ENCODE results near the gene TBXAS1. TPM values are rescaled to one million over a fixed set of nuclear protein-coding genes. Genes with fewer than 3 reads are reported as not detected.
A peak's percentile ranks its signal among the peaks of the same experiment; 100 is the strongest.
"Not testable (repeated sequence)": the region's sequence is repeated elsewhere in the genome, so short reads cannot be mapped to it uniquely, and the experiment has no call there.

The TBXAS1 gene
- total RNA-seq, 2 donors from 2014 or later, result 3.9 to 4.7 TPM

- H3K27me3 Mint-ChIP-seq (ENCODE audit: low read depth), result peaks cover 6% of the 10 kb centered on the region
These were observed 88.8 kb downstream of the TBXAS1 start for GRCh38 chr7:139917851-139918250.

GRCh38 chr7:139918480-139918879, 89.4 kb downstream of the TBXAS1 start:
- Mint-ChIP-seq H3K4me1 (ENCODE audit: low read depth) (peaks cover 36% of the 10 kb centered on the region), H3K36me3 (ENCODE audit: insufficient read depth in 2 of 2) (no peaks in the 10 kb centered on the region), H3K27me3 (ENCODE audit: low read depth) (peaks cover under 1% of the 10 kb centered on the region), H3K9me3 (no peaks in the 10 kb centered on the region), H3K27ac (no peak overlapping the region), H3K4me3 (no peak overlapping the region)
- DNase-seq (no peak), ATAC-seq (replicated peaks in 1 of 2) (no peak)

More at GRCh38 chr7:139917851-139918250, 88.8 kb downstream of the TBXAS1 start:
- DNase-seq (no peak), ATAC-seq (replicated peaks in 1 of 2) (no peak)
- Mint-ChIP-seq H3K36me3 (ENCODE audit: insufficient read depth in 2 of 2) (no peaks in the 10 kb centered on the region), H3K9me3 (no peaks in the 10 kb centered on the region), H3K27ac (no peak overlapping the region), H3K4me3 (no peak overlapping the region), H3K4me1 (ENCODE audit: low read depth) (peaks cover 36% of the 10 kb centered on the region)

DNA sequence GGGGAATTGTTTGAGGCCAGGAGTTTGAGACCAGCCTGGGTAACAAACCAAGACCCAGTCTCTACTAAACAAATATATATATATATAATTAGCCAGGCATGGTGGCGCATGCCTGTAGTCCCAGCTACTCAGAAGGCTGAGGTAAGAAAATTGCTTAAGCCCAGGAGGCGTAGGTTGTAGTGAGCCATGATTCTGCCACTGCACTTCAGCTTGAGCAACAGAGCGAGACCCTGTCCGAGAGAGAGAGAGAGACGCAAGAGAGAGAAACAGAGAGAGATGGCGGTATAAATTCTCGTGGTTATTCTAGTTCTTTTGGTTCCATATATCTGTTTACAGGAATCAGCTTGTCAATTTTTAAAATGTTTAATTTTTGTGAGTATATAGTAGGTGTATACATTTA, 94.0 kb downstream of the TBXAS1 start:
- Mint-ChIP-seq H3K27me3 (ENCODE audit: low read depth) (peaks cover 19% of the 10 kb centered on the region), H3K27ac (no peak overlapping the region), H3K36me3 (ENCODE audit: insufficient read depth in 2 of 2) (no peaks in the 10 kb centered on the region), H3K4me1 (ENCODE audit: low read depth) (peaks cover 2% of the 10 kb centered on the region), H3K9me3 (no peaks in the 10 kb centered on the region), H3K4me3 (no peak overlapping the region)
- DNase-seq (no peak), ATAC-seq (replicated peaks in 1 of 2) (no peak)

GRCh38 chr7:139924461-139924860, 95.4 kb downstream of the TBXAS1 start:
- DNase-seq (no peak), ATAC-seq (replicated peaks in 1 of 2) (no peak)
- no peak overlapping the region for H3K27ac Mint-ChIP-seq
- H3K36me3 Mint-ChIP-seq (ENCODE audit: insufficient read depth in 2 of 2), result peaks cover 0 to 2% of the 10 kb centered on the region in 2 donors
- peaks cover 19% of the 10 kb centered on the region for H3K27me3 Mint-ChIP-seq (ENCODE audit: low read depth)
- H3K9me3 Mint-ChIP-seq, result peaks cover 0 to 1% of the 10 kb centered on the region in 2 donors
- H3K4me1 Mint-ChIP-seq (ENCODE audit: low read depth), result peaks cover 5% of the 10 kb centered on the region
- H3K4me3 Mint-ChIP-seq, result no peak overlapping the region

DNA sequence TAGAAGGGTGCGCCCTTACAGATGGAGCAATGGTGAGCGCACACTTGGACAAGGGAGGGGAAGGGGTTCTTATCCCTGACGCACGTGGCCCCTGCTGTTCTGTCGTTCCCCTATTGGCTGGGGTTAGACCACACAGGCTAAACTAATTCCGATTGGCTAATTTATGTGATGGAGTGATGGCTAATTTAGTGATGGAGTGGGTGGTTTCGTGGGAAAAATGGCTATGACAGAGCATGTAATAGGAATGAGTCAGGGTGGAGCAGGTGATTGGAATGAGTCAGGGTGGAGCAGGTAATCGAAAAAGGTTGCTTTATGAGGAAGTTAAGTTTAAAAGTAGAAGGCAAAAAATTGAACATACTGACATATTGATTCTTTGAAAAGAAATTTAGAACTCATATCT, 100.2 kb downstream of the TBXAS1 start:
- Mint-ChIP-seq H3K27me3 (ENCODE audit: low read depth) (peaks cover 14% of the 10 kb centered on the region), H3K4me1 (ENCODE audit: low read depth) (peaks cover 29% of the 10 kb centered on the region)
- not testable (repeated sequence) for H3K9me3 Mint-ChIP-seq; H3K36me3 Mint-ChIP-seq (ENCODE audit: insufficient read depth in 2 of 2); H3K4me3 Mint-ChIP-seq; H3K27ac Mint-ChIP-seq
- ATAC-seq (replicated peaks in 1 of 2), result peak; percentile 51 to 57
- DNase-seq, result peak in 1 of 2 donors; percentile 24

DNA sequence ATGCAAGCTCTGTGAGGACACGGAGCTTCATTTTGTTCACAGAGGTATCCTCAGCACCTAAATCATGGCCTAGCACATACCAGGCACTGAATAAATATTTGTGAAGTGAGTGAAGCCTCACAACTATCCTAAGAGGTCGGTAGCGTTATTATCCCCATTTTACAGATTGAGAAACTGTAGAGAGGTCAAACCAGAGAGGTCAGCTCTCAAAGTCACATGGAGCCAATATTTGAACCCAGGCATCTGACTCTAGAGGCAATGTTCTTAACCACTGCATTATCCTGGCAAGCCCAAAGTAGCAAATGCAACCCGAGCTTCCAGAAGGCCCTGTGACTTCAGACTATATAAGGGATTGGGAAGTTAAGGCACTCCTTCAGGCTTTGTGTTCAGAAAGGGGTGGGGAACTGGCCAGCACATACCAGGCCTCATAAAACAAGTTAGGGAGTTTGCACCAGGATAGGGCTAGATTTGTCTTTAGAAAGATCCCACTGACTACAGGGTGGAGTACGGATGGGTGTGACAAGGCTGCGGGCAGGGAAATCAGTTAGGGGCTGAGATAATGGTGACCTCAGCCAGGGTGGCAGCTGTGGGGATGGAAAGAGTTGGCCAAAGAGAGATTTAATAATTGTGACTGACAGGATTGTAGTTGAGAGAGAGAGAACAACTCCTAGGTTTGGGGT, 101.4 kb downstream of the TBXAS1 start:
- H3K36me3 Mint-ChIP-seq (ENCODE audit: insufficient read depth in 2 of 2), result peaks cover 2% of the 10 kb centered on the region in 2 donors
- peaks cover 29% of the 10 kb centered on the region for H3K4me1 Mint-ChIP-seq (ENCODE audit: low read depth)
- peaks cover 2% of the 10 kb centered on the region for H3K27me3 Mint-ChIP-seq (ENCODE audit: low read depth)
- H3K9me3 Mint-ChIP-seq, result peaks cover 1 to 4% of the 10 kb centered on the region in 2 donors
- DNase-seq, result no peak
- ATAC-seq (replicated peaks in 1 of 2), result no peak
- H3K27ac Mint-ChIP-seq, result no peak overlapping the region
- no peak overlapping the region for H3K4me3 Mint-ChIP-seq

DNA sequence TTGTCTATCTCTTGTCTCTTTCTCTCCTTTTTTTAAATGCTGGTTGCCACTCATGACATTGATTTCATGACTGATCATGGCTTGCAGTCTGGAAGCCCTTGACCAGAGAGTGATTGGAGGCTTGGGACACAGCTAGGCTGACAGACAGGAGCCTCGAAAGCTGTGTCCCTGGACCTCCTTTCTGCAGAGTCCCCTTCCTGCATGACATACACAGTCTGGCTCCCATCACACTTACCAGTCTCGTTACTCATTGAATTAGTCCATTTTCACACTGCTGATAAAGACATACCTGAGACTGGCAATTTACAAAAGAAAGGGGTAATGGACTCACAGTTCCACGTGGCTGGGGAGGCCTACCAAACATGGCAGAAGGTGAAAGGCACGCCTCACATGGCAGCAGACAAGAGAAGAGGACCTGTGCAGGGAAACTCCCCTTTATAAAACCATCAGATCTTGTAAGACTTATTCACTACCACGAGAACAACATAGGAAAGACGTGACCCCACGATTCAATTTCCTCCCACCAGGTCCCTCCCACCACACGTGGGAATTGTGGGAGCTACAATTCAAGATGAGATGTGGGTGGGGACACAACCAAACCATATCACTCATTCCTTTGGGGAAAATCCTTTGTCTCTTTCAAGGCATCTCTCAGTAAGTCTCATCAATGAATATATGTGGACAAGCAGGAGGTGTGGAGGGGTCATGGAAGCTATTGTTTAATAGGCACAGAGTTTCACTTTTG, 102.3 kb downstream of the TBXAS1 start:
- Mint-ChIP-seq H3K27me3 (ENCODE audit: low read depth) (no peaks in the 10 kb centered on the region), H3K27ac (no peak overlapping the region), H3K36me3 (ENCODE audit: insufficient read depth in 2 of 2) (peaks cover 2% of the 10 kb centered on the region in 2 donors), H3K4me3 (no peak overlapping the region), H3K9me3 (peaks cover 1 to 4% of the 10 kb centered on the region in 2 donors), H3K4me1 (ENCODE audit: low read depth) (peaks cover 29% of the 10 kb centered on the region)
- DNase-seq (peak; percentile 1 to 19), ATAC-seq (replicated peaks in 1 of 2) (peak; percentile 37 to 49)

- Mint-ChIP-seq H3K27me3 (ENCODE audit: low read depth) (no peaks in the 10 kb centered on the region), H3K9me3 (peaks cover 1 to 4% of the 10 kb centered on the region in 2 donors), H3K4me3 (no peak overlapping the region), H3K36me3 (ENCODE audit: insufficient read depth in 2 of 2) (peaks cover 2% of the 10 kb centered on the region in 2 donors), H3K27ac (no peak overlapping the region), H3K4me1 (ENCODE audit: low read depth) (peaks cover 38% of the 10 kb centered on the region)
- no peak for DNase-seq
- ATAC-seq (replicated peaks in 1 of 2), result no peak
These were observed 103.5 kb downstream of the TBXAS1 start for GRCh38 chr7:139932531-139932930.

GRCh38 chr7:139936760-139937310, 107.8 kb downstream of the TBXAS1 start:
- Mint-ChIP-seq H3K4me1 (ENCODE audit: low read depth) (peaks cover 34% of the 10 kb centered on the region), H3K27me3 (ENCODE audit: low read depth) (peaks cover 7% of the 10 kb centered on the region), H3K9me3 (no peaks in the 10 kb centered on the region), H3K36me3 (ENCODE audit: insufficient read depth in 2 of 2) (no peaks in the 10 kb centered on the region), H3K27ac (no peak overlapping the region), H3K4me3 (no peak overlapping the region)
- DNase-seq (no peak), ATAC-seq (replicated peaks in 1 of 2) (peak; percentile 13 to 41)

- Mint-ChIP-seq H3K36me3 (ENCODE audit: insufficient read depth in 2 of 2) (no peaks in the 10 kb centered on the region), H3K4me1 (ENCODE audit: low read depth) (peaks cover 32% of the 10 kb centered on the region), H3K27me3 (ENCODE audit: low read depth) (peaks cover 7% of the 10 kb centered on the region), H3K9me3 (no peaks in the 10 kb centered on the region), H3K4me3 (no peak overlapping the region), H3K27ac (no peak overlapping the region)
- DNase-seq, result no peak
- no peak for ATAC-seq (replicated peaks in 1 of 2)
These were observed 108.7 kb downstream of the TBXAS1 start for GRCh38 chr7:139937715-139938114.

DNA sequence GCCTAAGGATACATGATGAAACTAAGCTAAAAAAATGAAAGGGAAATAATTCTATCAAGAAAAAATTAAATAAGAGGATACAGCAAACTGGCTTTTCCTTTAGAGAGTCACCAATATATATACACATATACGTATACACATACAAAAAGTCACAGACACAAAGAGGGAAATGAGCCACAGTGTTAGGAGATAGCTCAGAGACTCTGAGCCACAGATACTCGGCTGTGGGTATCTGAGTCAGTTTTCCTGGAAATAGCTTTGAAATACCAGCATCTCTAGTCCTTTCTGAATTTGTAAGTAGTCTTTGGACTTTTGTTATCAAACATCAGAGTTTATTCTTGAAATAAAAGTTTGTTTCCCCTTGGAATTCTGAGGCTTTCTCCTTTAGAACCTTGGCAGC, 111.8 kb downstream of the TBXAS1 start:
- Mint-ChIP-seq H3K27ac (peak overlapping the region; percentile 10), H3K27me3 (ENCODE audit: low read depth) (peaks cover 24% of the 10 kb centered on the region), H3K9me3 (peaks cover 0 to 5% of the 10 kb centered on the region in 2 donors), H3K4me1 (ENCODE audit: low read depth) (peaks cover 32% of the 10 kb centered on the region), H3K4me3 (peak overlapping the region in 1 of 2 donors; percentile 29), H3K36me3 (ENCODE audit: insufficient read depth in 2 of 2) (peaks cover 4% of the 10 kb centered on the region in 2 donors)
- DNase-seq (peak; percentile 31 to 46), ATAC-seq (replicated peaks in 1 of 2) (peak; percentile 99)

GRCh38 chr7:139941421-139941820, 112.4 kb downstream of the TBXAS1 start:
- DNase-seq (no peak), ATAC-seq (replicated peaks in 1 of 2) (no peak)
- Mint-ChIP-seq H3K36me3 (ENCODE audit: insufficient read depth in 2 of 2) (peaks cover 6 to 9% of the 10 kb centered on the region in 2 donors), H3K9me3 (peaks cover 2 to 7% of the 10 kb centered on the region in 2 donors), H3K27me3 (ENCODE audit: low read depth) (peaks cover 28% of the 10 kb centered on the region), H3K4me3 (no peak overlapping the region), H3K27ac (no peak overlapping the region), H3K4me1 (ENCODE audit: low read depth) (peaks cover 32% of the 10 kb centered on the region)

GRCh38 chr7:139941866-139942265, 112.8 kb downstream of the TBXAS1 start:
- Mint-ChIP-seq H3K27me3 (ENCODE audit: low read depth) (peaks cover 30% of the 10 kb centered on the region), H3K27ac (no peak overlapping the region), H3K4me1 (ENCODE audit: low read depth) (peaks cover 30% of the 10 kb centered on the region), H3K9me3 (peaks cover 5 to 10% of the 10 kb centered on the region in 2 donors), H3K36me3 (ENCODE audit: insufficient read depth in 2 of 2) (peaks cover 9% of the 10 kb centered on the region in 2 donors), H3K4me3 (no peak overlapping the region)
- no peak for DNase-seq
- ATAC-seq (replicated peaks in 1 of 2), result no peak
